GM12801 (cell line): ENCODE data around the gene RYK.

Experiments
- CTCF ChIP-seq: IDR thresholded peaks from one replicate; pipeline ENCODE4 v1.5.1; 2011; ENCODE audit warnings: control low read depth; ENCODE audit not compliant: insufficient read length; ENCODE audit errors: extremely low read depth

The RYK gene

DNA sequence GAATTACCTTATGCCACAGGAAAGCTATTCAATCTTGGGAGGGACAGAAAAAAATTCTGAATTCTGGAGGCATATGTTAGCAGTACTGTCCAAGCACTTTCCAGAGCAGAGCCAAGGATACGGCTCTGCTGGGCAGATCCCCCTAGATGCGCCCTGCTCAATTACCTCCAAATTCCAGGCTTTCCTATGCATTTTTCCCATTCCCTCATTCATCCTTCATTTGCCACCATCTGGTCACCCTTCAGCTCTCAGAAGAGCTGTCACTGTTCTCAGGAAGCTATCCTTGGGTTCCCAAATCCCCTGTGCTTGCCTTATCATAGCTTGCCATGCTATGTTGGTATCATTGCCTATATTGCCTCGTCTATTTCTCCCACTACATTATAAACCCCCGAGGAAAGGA is 45.2 kb downstream of the RYK start:
- TF ChIP-seq CTCF, result no peak

- no peak for TF ChIP-seq CTCF
These were observed 49.2 kb downstream of the RYK start for GRCh38 chr3:134201201-134202130.

GRCh38 chr3:134199240-134199639 is 51.4 kb downstream of the RYK start:
- TF ChIP-seq CTCF, result no peak

- no peak for TF ChIP-seq CTCF
These were observed 52.2 kb downstream of the RYK start for GRCh38 chr3:134198414-134198813.

DNA sequence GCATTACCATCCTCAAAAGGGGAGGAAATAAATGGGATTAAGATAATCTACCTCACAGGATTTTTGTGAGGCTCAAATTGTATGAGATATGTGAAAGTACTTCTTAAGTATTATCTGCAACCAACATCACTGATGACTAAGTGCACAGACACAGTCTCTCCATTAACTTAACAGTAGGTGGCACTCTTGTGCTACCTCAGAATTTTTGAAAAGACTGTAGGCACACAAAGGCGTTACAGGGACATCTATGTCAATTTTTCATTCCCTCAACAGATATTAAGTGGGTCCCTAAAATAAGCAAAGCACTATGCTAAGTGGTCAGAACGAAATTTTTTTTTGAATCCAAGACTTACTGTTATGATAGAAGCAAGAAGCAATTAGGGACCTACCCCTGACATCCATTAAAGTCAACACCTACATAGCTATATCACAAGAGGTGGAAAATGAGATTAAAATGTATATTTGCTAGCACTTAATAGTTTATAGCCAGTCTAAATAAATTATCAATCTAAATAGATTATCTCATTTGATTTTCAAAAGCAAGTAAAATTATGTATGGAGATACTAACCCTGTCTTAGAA is 52.9 kb downstream of the RYK start:
- TF ChIP-seq CTCF, result no peak

DNA sequence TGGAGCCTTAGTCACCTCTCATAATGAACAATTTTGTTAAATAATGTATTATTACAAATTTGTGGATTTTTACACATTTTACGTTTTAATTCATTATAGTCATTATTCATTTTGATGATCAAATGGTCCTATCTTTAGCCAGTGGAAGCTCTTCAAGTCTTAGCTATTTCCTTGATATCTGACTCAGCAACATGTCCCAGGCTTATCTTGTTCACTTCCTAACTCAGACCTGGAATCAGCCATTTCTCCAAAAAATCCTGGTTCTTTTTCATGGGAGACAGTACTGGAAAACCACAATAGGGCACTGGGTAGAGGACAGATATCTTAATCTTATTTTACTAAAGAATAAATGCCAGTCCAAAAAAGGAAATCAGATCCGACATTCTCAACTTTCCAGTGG is 56.4 kb downstream of the RYK start:
- TF ChIP-seq CTCF, result no peak

DNA sequence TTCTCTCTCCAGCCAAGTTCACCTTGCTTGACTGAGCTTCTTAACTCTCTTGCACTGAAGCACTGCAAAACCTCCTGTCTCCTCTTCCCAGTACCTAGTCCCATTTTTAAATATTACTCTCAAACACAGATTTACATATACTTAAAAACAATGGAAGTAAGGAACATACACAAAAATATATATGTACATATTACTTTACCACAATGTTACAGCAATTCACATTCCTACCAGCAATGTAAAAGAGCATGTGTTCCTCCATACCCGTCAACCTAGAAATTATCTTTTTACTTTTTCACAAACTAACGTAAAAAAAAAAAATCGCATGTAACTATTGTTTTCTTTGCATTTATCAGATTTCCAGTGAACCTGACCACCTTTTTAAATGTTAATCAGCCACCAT is 60.4 kb downstream of the RYK start:
- no peak for TF ChIP-seq CTCF
